HUES64 (cell line): ENCODE data around the gene FAM114A1.

Source experiments
- H3K27ac ChIP-seq: 2 replicates; pipeline ENCODE4 v1.7.0; 2013; ENCODE audit warnings: low read depth, low read length, inconsistent platforms
- H3K27me3 ChIP-seq: 2 replicates; pipeline ENCODE4 v1.6.1; 2013; ENCODE audit warnings: mild to moderate bottlenecking, low read length; ENCODE audit not compliant: insufficient read depth
- H3K36me3 ChIP-seq: 2 replicates; pipeline ENCODE4 v1.6.1; 2013; ENCODE audit warnings: mild to moderate bottlenecking, low read length; ENCODE audit not compliant: insufficient read depth
- H3K4me1 ChIP-seq: 2 replicates; pipeline ENCODE4 v1.6.1; 2013; ENCODE audit warnings: mild to moderate bottlenecking, low read length, moderate library complexity; ENCODE audit not compliant: insufficient read depth
- H3K4me3 ChIP-seq: 2 replicates; pipeline ENCODE4 v1.5.1; 2013; ENCODE audit warnings: mild to moderate bottlenecking, low read length, moderate library complexity
- H3K9ac ChIP-seq: 2 replicates; pipeline ENCODE4 v1.6.1; 2013; ENCODE audit warnings: mild to moderate bottlenecking, low read depth, low read length
- H3K9me3 ChIP-seq: 2 replicates; pipeline ENCODE4 v1.6.1; 2013; ENCODE audit warnings: low read depth, low read length; ENCODE audit not compliant: insufficient read depth
- WGBS: fragments of 150-250, 120-280 bp; methylation state at CpG from one replicate; pipeline ENCODE4 v1.1.7; 2013; ENCODE audit warnings: missing lambda C conversion rate; 5-methylcytosine and 5-hydroxymethylcytosine counted together

FAM114A1 gene

DNA sequence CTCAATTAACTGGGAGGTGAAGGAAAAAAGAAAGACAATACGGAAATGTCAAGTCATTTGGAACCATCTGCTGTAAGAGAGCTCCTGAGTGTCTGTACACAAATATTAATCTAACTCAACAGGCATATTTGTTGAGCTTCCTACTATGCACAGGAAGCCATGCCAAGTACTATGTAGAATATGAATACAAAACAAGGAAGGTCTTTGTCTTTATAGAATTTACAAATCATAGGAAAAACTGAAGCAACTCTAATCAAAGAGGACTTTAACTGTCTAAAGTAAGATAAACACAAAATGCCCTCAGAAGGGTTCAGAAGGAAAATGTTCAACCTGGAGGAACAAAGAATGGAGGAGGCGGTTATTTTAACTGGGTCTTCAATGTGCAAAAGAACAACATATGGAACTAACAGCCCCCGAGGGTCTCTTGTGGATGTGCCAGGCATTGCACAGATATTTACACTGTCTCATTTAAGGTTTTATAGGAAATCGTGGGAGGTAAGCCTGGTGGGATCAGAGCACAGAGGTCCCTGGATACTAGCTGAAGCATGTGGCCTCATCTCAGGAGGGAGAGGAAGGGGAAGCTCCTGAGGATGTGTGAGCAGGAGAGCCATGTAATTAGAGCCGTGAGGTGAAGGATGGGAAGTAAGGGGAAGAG is 5.8 kb downstream of the FAM114A1 start:
- Histone ChIP-seq H3K4me3 (no peak overlapping the region), H3K4me1 (no peaks in the 10 kb centered on the region), H3K27ac (no peak overlapping the region), H3K27me3 (peaks cover 2% of the 10 kb centered on the region), H3K9ac (no peak overlapping the region), H3K36me3 (no peaks in the 10 kb centered on the region; the same call in 1 of the 2 replicates), H3K9me3 (no peaks in the 10 kb centered on the region)
- WGBS: 93% methylated on average over 5 of the region's 5 CpGs

DNA sequence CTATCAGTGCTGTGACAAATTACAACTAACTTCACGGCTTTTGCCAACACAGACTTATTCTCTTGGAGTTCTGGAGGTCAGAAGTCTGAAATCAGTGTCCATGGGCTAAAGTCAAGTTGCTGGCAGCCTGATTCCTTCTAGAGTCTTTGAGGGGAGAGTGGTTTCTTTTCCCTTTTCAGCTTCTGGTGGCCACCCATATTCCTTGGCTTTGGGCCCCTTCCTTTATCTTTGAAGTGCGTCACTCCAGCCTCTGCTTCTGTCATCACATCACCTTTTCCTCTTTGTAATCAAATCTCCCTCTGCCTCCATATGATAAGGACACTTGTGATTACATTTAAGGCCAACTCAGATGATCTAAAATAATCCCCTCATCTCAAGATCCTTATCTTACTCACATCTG is 9.0 kb downstream of the FAM114A1 start:
- H3K9me3 ChIP-seq: no peaks in the 10 kb centered on the region
- H3K27ac ChIP-seq: no peak overlapping the region
- H3K4me3 ChIP-seq: no peak overlapping the region
- no peak overlapping the region for H3K9ac ChIP-seq
- no peaks in the 10 kb centered on the region for H3K4me1 ChIP-seq
- WGBS: 97% methylated on average over 2 of the region's 2 CpGs
- H3K27me3 ChIP-seq: no peaks in the 10 kb centered on the region
- no peaks in the 10 kb centered on the region; the same call in 1 of the 2 replicates for H3K36me3 ChIP-seq

DNA sequence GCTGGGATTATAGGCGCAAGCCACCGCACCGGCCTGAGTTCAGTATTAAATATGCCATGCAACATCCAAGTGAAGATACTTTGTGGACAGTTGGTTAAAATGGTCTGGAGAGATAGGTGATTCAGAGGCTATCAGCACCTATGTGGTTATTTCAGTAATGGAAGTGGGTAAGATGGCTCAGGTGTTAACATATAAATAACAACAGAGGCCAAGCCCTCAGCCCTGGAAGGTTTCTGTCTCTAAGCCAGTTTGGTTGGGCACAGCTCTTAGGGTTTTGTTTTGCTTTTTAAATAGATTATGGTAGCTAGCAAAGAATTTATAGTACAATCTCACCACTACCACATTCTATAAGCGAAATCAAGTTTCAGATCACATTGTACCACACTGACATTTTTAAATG is 16.6 kb downstream of the FAM114A1 start:
- no peak overlapping the region for H3K27ac ChIP-seq

DNA sequence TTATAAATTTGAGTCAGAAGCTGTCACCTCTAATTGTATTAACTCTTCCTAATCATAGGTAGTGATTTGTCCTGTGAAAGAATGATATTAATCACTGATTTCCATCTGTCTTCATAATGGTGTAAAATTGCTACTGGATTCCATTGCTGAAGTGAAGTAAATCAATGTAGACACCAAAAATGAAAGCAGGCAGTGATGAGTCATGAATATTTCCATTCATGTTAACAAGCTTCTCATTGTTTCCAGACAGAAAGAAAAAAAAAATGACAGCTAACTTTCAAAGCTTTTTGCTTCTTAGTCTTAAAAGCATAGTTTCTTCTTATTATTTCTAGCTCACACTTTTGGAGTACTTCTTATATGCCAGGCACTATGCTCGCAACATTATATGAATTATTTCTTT is 21.5 kb downstream of the FAM114A1 start:
- Histone ChIP-seq H3K36me3 (no peaks in the 10 kb centered on the region), H3K9ac (no peak overlapping the region), H3K9me3 (no peaks in the 10 kb centered on the region), H3K27ac (no peak overlapping the region), H3K27me3 (no peaks in the 10 kb centered on the region), H3K4me1 (peaks cover 5% of the 10 kb centered on the region; the same call in 1 of the 2 replicates), H3K4me3 (no peak overlapping the region)
- 100% methylated on average over 1 of the region's 1 CpG for WGBS

More for the DNA sequence above, 16.6 kb downstream of the FAM114A1 start:
- H3K27me3 ChIP-seq: no peaks in the 10 kb centered on the region
- no peaks in the 10 kb centered on the region for H3K36me3 ChIP-seq
- no peaks in the 10 kb centered on the region for H3K9me3 ChIP-seq
- no peak overlapping the region for H3K9ac ChIP-seq
- 100% methylated on average over 3 of the region's 4 CpGs for WGBS
- H3K4me1 ChIP-seq: peaks cover 5% of the 10 kb centered on the region; the same call in 1 of the 2 replicates
- no peak overlapping the region for H3K4me3 ChIP-seq

DNA sequence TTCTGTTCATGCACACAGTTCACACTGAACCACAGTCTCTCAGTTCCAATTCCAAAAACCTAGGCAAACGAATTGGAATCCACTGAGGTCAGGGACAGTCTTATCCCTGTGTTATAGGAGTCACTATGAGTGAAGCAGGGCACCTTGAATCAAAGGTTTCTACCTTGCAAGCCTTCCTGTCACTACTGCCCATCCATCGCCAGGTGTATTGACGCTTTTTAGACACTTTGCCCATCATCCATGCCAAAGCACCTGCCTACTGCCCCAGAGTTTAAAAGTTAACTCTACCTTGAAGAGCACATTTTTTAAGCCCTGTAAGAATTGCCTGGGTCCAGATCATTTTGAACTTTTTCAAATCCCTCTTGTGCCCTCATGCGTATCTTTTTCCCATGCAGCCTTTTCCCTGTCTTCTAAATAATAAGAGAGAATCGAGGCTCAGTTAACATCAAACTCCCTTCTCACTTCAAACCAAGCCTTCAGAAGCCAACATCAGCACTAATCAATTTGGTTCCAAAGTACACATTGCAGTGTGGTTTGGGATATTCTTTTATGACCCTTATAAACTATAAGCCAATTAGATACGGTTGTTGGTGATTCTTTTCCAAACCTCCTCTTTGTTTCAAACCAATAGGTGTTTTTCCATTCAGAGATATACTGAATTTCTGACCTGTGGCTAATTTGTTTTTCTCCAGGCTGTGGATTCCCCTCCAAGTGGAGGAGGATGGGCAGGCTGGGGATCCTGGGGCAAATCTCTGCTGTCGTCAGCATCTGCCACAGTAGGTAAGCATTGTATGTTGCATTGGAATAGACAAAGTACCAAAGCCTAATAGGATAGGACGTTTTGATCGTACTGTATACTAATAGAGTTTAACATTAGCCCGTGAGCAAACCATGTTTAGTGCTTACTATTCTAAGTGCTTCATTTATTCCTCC is 23.7 kb downstream of the FAM114A1 start:
- no peak overlapping the region for H3K27ac ChIP-seq
- H3K9me3 ChIP-seq: no peaks in the 10 kb centered on the region
- no peak overlapping the region for H3K4me3 ChIP-seq
- no peaks in the 10 kb centered on the region for H3K36me3 ChIP-seq
- WGBS: 94% methylated on average over 9 of the region's 10 CpGs
- H3K4me1 ChIP-seq: peaks cover 5% of the 10 kb centered on the region; the same call in 1 of the 2 replicates
- H3K27me3 ChIP-seq: no peaks in the 10 kb centered on the region
- H3K9ac ChIP-seq: no peak overlapping the region

DNA sequence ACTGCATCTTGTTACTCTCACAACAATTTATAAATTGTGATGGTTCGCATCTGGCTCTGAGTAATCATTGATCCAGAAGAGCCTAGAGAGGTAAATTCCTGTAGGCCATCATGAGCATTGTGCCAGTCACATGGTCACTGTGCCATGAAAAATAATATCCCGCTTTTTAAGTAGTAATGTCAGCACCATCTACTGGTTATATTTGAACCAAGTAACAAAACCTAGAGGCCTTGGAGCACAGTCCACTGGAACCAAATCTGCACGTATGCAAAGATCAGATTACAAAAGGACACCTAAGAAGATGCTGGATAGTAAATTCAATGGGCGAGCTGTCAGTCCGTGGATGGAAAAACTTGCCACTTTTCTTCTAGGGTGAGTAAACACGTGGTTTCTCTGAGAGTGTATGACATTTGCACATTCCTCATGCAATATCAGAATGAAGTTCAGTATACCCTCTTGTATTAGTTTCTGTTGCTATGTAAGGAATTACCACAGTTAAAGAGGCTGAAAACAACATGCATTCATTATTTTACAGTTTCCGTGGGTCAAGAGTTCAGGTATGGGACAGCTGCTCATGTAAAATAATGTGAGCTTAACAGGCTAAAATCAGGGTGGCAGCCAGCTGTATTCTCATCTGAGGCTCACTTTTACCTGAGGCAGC is 26.8 kb downstream of the FAM114A1 start:
- no peaks in the 10 kb centered on the region for H3K36me3 ChIP-seq
- no peaks in the 10 kb centered on the region for H3K27me3 ChIP-seq
- no peak overlapping the region for H3K27ac ChIP-seq
- no peak overlapping the region for H3K9ac ChIP-seq
- 97% methylated on average over 7 of the region's 7 CpGs for WGBS
- no peak overlapping the region for H3K4me3 ChIP-seq
- H3K9me3 ChIP-seq: no peaks in the 10 kb centered on the region
- no peaks in the 10 kb centered on the region for H3K4me1 ChIP-seq

DNA sequence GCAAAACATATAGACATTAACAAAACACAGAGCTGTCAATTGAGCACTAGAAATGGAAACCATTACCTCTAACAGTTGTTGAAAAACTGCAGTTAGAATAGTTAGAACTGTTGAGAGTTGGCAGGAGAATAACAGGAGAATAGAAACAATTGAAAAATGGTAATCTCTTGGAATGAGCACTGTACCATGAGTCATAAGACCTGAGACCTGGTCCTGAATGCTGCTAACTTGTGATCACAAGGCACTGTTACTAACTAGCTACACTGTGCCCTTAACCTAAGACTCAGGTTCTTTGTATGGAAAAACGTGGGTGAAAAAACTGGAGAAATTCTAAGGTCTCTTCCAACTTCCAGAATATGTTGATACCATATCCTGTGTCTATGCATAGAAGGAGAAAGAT is 29.3 kb downstream of the FAM114A1 start:
- WGBS: no CpG with 5 or more reads among the region's 1 CpG
- no peak overlapping the region for H3K27ac ChIP-seq
- no peaks in the 10 kb centered on the region for H3K4me1 ChIP-seq
- no peak overlapping the region for H3K4me3 ChIP-seq
- no peaks in the 10 kb centered on the region for H3K9me3 ChIP-seq
- H3K27me3 ChIP-seq: no peaks in the 10 kb centered on the region
- no peak overlapping the region for H3K9ac ChIP-seq
- H3K36me3 ChIP-seq: no peaks in the 10 kb centered on the region

DNA sequence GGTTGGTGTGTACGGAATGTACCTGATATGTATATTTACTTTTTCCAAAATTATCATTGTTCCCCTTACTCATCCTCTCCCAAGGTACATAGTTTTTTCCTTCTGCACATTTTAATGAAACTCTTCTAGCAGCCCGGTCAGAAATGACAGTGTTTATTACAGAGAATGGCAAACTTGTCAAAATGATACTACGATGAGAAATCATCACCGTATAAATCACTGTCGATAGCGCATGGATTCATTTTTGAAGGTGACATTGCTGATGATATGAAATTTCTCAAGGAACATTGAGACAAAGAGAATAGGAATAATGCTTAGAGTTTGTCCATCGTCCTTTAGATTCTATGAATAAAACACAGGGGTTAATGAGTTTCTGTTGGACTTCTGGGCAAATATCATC is 30.6 kb downstream of the FAM114A1 start:
- WGBS: 97% methylated on average over 6 of the region's 7 CpGs
- H3K4me3 ChIP-seq: no peak overlapping the region
- H3K36me3 ChIP-seq: no peaks in the 10 kb centered on the region
- no peaks in the 10 kb centered on the region for H3K9me3 ChIP-seq
- no peak overlapping the region for H3K9ac ChIP-seq
- no peak overlapping the region for H3K27ac ChIP-seq
- no peaks in the 10 kb centered on the region for H3K27me3 ChIP-seq
- no peaks in the 10 kb centered on the region for H3K4me1 ChIP-seq

DNA sequence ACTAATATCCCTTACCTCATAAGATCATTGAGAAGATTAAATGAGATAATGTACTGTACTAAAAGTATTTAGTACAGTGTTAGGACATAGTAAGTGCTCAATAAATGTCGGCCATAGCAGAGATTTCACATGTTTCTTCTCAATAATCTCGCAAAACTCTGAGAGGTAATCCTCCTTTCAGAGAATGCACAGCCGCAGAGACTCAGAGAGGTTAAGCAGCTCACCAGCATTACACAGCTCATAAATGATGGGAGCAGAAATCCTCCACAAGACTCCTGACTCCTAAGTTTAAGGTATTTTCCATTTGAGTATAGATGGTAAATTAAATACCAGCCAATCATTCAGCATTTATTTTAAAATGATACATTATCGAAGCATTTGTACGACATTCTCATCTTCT is 34.6 kb downstream of the FAM114A1 start:
- Histone ChIP-seq H3K27ac (no peak overlapping the region), H3K4me3 (no peak overlapping the region), H3K9ac (no peak overlapping the region), H3K9me3 (no peaks in the 10 kb centered on the region), H3K4me1 (no peaks in the 10 kb centered on the region), H3K27me3 (no peaks in the 10 kb centered on the region), H3K36me3 (no peaks in the 10 kb centered on the region)
- 94% methylated on average over 3 of the region's 5 CpGs for WGBS

DNA sequence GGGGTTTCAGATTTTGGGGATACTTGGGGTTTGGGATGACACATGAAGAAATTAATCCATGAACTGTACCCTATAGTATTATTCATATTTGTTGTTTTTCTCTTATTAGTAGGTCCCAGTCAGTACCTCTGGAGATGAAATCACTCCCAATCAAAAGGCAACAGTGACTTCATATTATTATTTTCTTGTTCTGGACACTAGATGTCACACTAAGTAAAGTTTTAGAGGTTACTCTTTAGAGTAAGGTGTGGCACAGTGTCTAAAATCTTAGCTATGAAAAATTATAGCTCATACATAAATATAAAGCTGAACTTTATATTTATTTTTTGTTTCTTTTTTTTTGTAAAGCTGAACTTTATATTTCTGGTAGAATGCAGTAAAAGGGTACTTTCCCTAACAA is 35.1 kb downstream of the FAM114A1 start:
- no peaks in the 10 kb centered on the region for H3K4me1 ChIP-seq
- H3K4me3 ChIP-seq: no peak overlapping the region
- no peak overlapping the region for H3K27ac ChIP-seq
- H3K36me3 ChIP-seq: no peaks in the 10 kb centered on the region
- H3K27me3 ChIP-seq: no peaks in the 10 kb centered on the region
- no peaks in the 10 kb centered on the region for H3K9me3 ChIP-seq
- no peak overlapping the region for H3K9ac ChIP-seq

DNA sequence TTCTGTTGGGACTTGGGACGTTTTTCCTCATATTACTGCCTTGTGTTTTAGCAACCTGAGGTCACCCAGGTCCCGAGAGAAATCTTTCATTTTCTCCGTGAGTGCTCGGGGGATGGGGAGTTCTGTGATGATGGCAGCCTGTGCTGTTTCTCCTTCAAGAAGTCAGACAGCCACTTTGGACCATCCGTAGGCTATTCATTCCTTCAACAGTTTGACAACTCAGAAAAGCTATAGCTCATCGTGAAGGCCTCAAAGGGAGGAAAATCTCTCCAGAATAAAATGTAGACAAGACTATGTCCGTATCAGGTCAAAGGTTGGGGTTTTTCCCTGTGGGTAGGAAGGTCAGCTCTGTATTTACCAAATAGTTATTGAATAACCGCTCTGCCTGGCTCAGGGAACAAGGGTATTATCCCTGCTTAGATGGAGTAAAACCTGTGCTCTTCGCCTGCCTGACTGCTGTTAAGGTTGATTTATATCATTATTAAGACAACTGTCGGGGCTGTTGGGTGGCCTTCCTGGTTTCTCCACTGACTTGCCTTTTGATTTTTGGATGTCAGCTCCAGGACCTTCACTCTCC is 36.6 kb downstream of the FAM114A1 start:
- Histone ChIP-seq H3K27me3 (no peaks in the 10 kb centered on the region), H3K4me3 (no peak overlapping the region), H3K4me1 (no peaks in the 10 kb centered on the region), H3K9ac (no peak overlapping the region), H3K9me3 (no peaks in the 10 kb centered on the region), H3K27ac (no peak overlapping the region), H3K36me3 (peaks cover 6% of the 10 kb centered on the region; the same call in 1 of the 2 replicates)
- WGBS: 86% methylated on average over 10 of the region's 10 CpGs
